Activated CD8-positive, alpha-beta memory T cell treated with anti-CD3 and anti-CD28 coated beads for 1 hour (primary cell): ENCODE results near the gene HINT2.
A peak's percentile ranks its signal among the peaks of the same experiment; 100 is the strongest.

Experiments used
- DNase-seq, 2 donors: peaks; one replicate each; pipeline ENCODE4 v3.0.0-alpha.2; 2020; ENCODE audit warnings: low read depth in 1 of 2; ENCODE audit errors: extremely low read depth in 1 of 2

Gene HINT2

GRCh38 chr9:35814841-35815543, at the start of gene HINT2:
TSS of gene HINT2 (minus strand) at chr9:35815042. CDS start at chr9:35814979, 63 bp downstream.
- peak; percentile 94 for DNase-seq

- DNase-seq = no peak
These were observed 48.7 kb upstream of the HINT2 start for GRCh38 chr9:35863583-35863982.

- no peak for DNase-seq
These were observed 47.5 kb upstream of the HINT2 start for GRCh38 chr9:35862328-35862727.

- no peak for DNase-seq
These were observed 46.5 kb upstream of the HINT2 start for GRCh38 chr9:35861161-35861897.

- no peak for DNase-seq
These were observed 45.1 kb upstream of the HINT2 start for GRCh38 chr9:35859990-35860339.

GRCh38 chr9:35859310-35859989, 44.6 kb upstream of the HINT2 start:
- DNase-seq = no peak

- no peak for DNase-seq
These were observed 43.6 kb upstream of the HINT2 start for GRCh38 chr9:35858458-35858857.

GRCh38 chr9:35856882-35857281, 42.0 kb upstream of the HINT2 start:
- no peak for DNase-seq

- no peak for DNase-seq
These were observed 41.4 kb upstream of the HINT2 start for GRCh38 chr9:35856206-35856605.

GRCh38 chr9:35854091-35854762, 39.4 kb upstream of the HINT2 start:
- DNase-seq = no peak

- no peak for DNase-seq
These were observed 38.3 kb upstream of the HINT2 start for GRCh38 chr9:35852876-35853865.

- no peak for DNase-seq
These were observed 37.5 kb upstream of the HINT2 start for GRCh38 chr9:35852267-35852815.

- no peak for DNase-seq
These were observed 33.1 kb upstream of the HINT2 start for GRCh38 chr9:35847792-35848572.

GRCh38 chr9:35845824-35846771, 31.3 kb upstream of the HINT2 start:
- DNase-seq = no peak

GRCh38 chr9:35844628-35845270, 29.9 kb upstream of the HINT2 start:
- DNase-seq = no peak

GRCh38 chr9:35842795-35843194, 28.0 kb upstream of the HINT2 start:
- no peak for DNase-seq

GRCh38 chr9:35842020-35842745, 27.3 kb upstream of the HINT2 start:
- no peak for DNase-seq
